HepG2 (cell line): Measurements from ENCODE around the gene C6orf136. TPM values are rescaled to one million over a fixed set of nuclear protein-coding genes. Genes with fewer than 3 reads are reported as not detected.

Experiments
- ASH2L ChIP-seq: fragments of 300-600, 200-600 bp; sonication (generic); IDR thresholded peaks from 2 replicates; pipeline ENCODE4 v1.7.0; 2017; ENCODE audit warnings: low read depth, mild to moderate bottlenecking, moderate library complexity, mixed read lengths, low read length; ENCODE audit not compliant: insufficient read length
- BORCS8-MEF2B ChIP-seq: sonication (generic); formaldehyde crosslinking; IDR thresholded peaks from 2 replicates; pipeline ENCODE4 v1.8.0; 2022; ENCODE audit warnings: mild to moderate bottlenecking, missing genetic modification reagents
- CSRNP2 ChIP-seq: sonication (generic); formaldehyde crosslinking; conservative IDR thresholded peaks from 2 replicates; pipeline ENCODE4 v1.8.0; 2022; ENCODE audit warnings: low read depth, missing genetic modification reagents
- HMG20A ChIP-seq: IDR thresholded peaks from 2 replicates; pipeline ENCODE4 v1.6.1; 2016; ENCODE audit warnings: borderline replicate concordance
- HOXA3 ChIP-seq: sonication (generic); formaldehyde crosslinking; IDR thresholded peaks from 2 replicates; pipeline ENCODE4 v1.5.0; 2020; ENCODE audit warnings: missing genetic modification reagents
- MAX ChIP-seq: IDR thresholded peaks from 2 replicates; pipeline ENCODE4 v1.6.1; 2012; ENCODE audit warnings: inconsistent platforms
- PHF5A ChIP-seq: IDR thresholded peaks from one replicate; pipeline ENCODE4 v1.6.1; 2018; ENCODE audit warnings: low read depth, missing genetic modification reagents; ENCODE audit not compliant: unreplicated experiment
- ZNF407 ChIP-seq: sonication (generic); formaldehyde crosslinking; IDR thresholded peaks from one replicate; pipeline ENCODE4 v1.5.1; 2020; ENCODE audit warnings: mild to moderate bottlenecking, missing genetic modification reagents; ENCODE audit errors: not compliant biosample characterization
- ZNF576 ChIP-seq: sonication (generic); formaldehyde crosslinking; IDR thresholded peaks from 2 replicates; pipeline ENCODE4 v1.4.0; 2020; ENCODE audit warnings: mild to moderate bottlenecking, missing genetic modification reagents
- ZNF781 ChIP-seq: sonication (generic); formaldehyde crosslinking; IDR thresholded peaks from 2 replicates; pipeline ENCODE4 v1.5.1; 2020; ENCODE audit warnings: borderline replicate concordance, mild to moderate bottlenecking, missing genetic modification reagents; ENCODE audit errors: not compliant biosample characterization
- ZNF800 ChIP-seq: sonication (generic); formaldehyde crosslinking; IDR thresholded peaks from 2 replicates; pipeline ENCODE4 v1.4.0; 2020; ENCODE audit warnings: missing genetic modification reagents
- polyA plus RNA-seq, 8 experiments: library from polyadenylated mRNA; depleted of rRNA in 3 of 8; stranded (reverse) in 7 of 8; unstranded in 1 of 8; fragments of >200 nt; fragmentation: Illumina TruSeq in 4 of 8; extraction: Trizol in 4 of 8; gene quantifications; 2 replicates each; pipeline versions ENCODE4 v1.2.1 to v1.2.3, GENCODE V29; 2011 to 2016; ENCODE audit warnings: low read depth in 4 of 8, missing spikeins in 1 of 8, mixed read lengths in 1 of 8; ENCODE audit not compliant: insufficient read depth in 1 of 8
- total RNA-seq, 5 experiments: library from RNA; depleted of rRNA; stranded (reverse); fragments of >200 nt; fragmentation: Illumina TruSeq; extraction: Trizol; gene quantifications; 2 replicates each; pipeline ENCODE4 v1.2.3, GENCODE V29; 2016; ENCODE audit warnings: low read depth in 1 of 5
- TF ChIP-seq, protein P1 (sequence below): IDR thresholded peaks from 2 replicates; pipeline ENCODE4 v1.6.1; 2016

The C6orf136 gene
- total and polyA plus RNA-seq, 2 of the 13 experiments (the other 11 are each of a cell fraction or from before 2014, with no cell fraction given), result 12.0 to 26.2 TPM

- TF ChIP-seq ZNF407 (CRISPR knock-in tag), result peak; percentile 24
- peak; percentile 91; the same call in 1 of the 2 replicates for TF ChIP-seq HMG20A
- TF ChIP-seq BORCS8-MEF2B (CRISPR knock-in tag), result peak; percentile 90
- peak; percentile 69 for TF ChIP-seq ASH2L
- no peak for TF ChIP-seq ZNF781 (CRISPR knock-in tag)
- TF ChIP-seq CSRNP2 (CRISPR knock-in tag), result no peak; the same call in 1 of the 2 replicates
- peak; percentile 99 for TF ChIP-seq PHF5A
- no peak for TF ChIP-seq ZNF576 (CRISPR knock-in tag)
- TF ChIP-seq HOXA3, result peak; percentile 97
- peak; percentile 97 for TF ChIP-seq MAX
- TF ChIP-seq, protein P1, sequence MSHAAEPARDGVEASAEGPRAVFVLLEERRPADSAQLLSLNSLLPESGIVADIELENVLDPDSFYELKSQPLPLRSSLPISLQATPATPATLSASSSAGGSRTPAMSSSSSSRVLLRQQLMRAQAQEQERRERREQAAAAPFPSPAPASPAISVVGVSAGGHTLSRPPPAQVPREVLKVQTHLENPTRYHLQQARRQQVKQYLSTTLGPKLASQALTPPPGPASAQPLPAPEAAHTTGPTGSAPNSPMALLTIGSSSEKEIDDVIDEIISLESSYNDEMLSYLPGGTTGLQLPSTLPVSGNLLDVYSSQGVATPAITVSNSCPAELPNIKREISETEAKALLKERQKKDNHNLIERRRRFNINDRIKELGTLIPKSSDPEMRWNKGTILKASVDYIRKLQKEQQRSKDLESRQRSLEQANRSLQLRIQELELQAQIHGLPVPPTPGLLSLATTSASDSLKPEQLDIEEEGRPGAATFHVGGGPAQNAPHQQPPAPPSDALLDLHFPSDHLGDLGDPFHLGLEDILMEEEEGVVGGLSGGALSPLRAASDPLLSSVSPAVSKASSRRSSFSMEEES, result peak; percentile 19; the same call in 1 of the 2 replicates
- TF ChIP-seq ZNF800, result no peak
These were observed 8.1 kb downstream of the C6orf136 start (continued) for GRCh38 chr6:30654798-30655742.
